Suppressor macrophage treated with lipopolysaccharide for 1 hour (primary cell): ENCODE results near the gene GXYLT2.
"Not testable (repeated sequence)": the region's sequence is repeated elsewhere in the genome, so short reads cannot be mapped to it uniquely, and the experiment has no call there.

Source experiments
- DNase-seq, 3 donors: peaks; one replicate each; pipeline ENCODE4 v3.0.0-alpha.2; 2020 to 2022

The GXYLT2 gene

GRCh38 chr3:72977060-72977808 lies 89.4 kb downstream of the GXYLT2 start:
- peak; percentile 70 to 98 (median 97) for DNase-seq

GRCh38 chr3:72982609-72983366 lies 94.9 kb downstream of the GXYLT2 start:
- peak; percentile 43 to 58 (median 53) for DNase-seq

- no peak for DNase-seq
Observed at GRCh38 chr3:72985576-72985975, 97.7 kb downstream of the GXYLT2 start.

- DNase-seq, result peak in 2 of 3 donors; percentile 52 to 66
Observed at GRCh38 chr3:72990701-72991395, 103.0 kb downstream of the GXYLT2 start.

GRCh38 chr3:72991522-72991921 lies 103.7 kb downstream of the GXYLT2 start:
- no peak for DNase-seq

- no peak for DNase-seq
Observed at GRCh38 chr3:72993391-72993790, 105.5 kb downstream of the GXYLT2 start.

GRCh38 chr3:72995337-72995736 lies 107.5 kb downstream of the GXYLT2 start:
- no peak for DNase-seq

- no peak for DNase-seq
Observed at GRCh38 chr3:72996121-72996472, 108.3 kb downstream of the GXYLT2 start.

- DNase-seq, result peak; percentile 95 to 98 (median 98)
Observed at GRCh38 chr3:72996473-72997333, 108.9 kb downstream of the GXYLT2 start, which contains the start of gene PPP4R2. TSS of gene PPP4R2 (plus strand) at chr3:72996811. CDS start at chr3:72997038, 227 bp downstream.

- peak; percentile 77 to 87 (median 81) for DNase-seq
Observed at GRCh38 chr3:72997421-72997961, 109.6 kb downstream of the GXYLT2 start.

GRCh38 chr3:72998466-72998865 lies 110.6 kb downstream of the GXYLT2 start:
- no peak for DNase-seq

- DNase-seq, result peak in 2 of 3 donors; percentile 47 to 59
Observed at GRCh38 chr3:72999951-73000350, 112.1 kb downstream of the GXYLT2 start.

- DNase-seq, result not testable (repeated sequence)
Observed at GRCh38 chr3:73003050-73003449, 115.2 kb downstream of the GXYLT2 start.

GRCh38 chr3:73004316-73004715 lies 116.5 kb downstream of the GXYLT2 start:
- no peak for DNase-seq

- peak in 2 of 3 donors; percentile 29 to 35 for DNase-seq
Observed at GRCh38 chr3:73007992-73008712, 120.3 kb downstream of the GXYLT2 start.

GRCh38 chr3:73009008-73009407 lies 121.2 kb downstream of the GXYLT2 start:
- no peak for DNase-seq

GRCh38 chr3:73009750-73010149 lies 121.9 kb downstream of the GXYLT2 start:
- DNase-seq, result no peak

GRCh38 chr3:73010158-73010557 lies 122.3 kb downstream of the GXYLT2 start:
- no peak for DNase-seq

- DNase-seq, result no peak
Observed at GRCh38 chr3:73018298-73018697, 130.5 kb downstream of the GXYLT2 start.

GRCh38 chr3:73018790-73019441 lies 131.1 kb downstream of the GXYLT2 start:
- peak in 1 of 3 donors; percentile 39 for DNase-seq
